Parathyroid adenoma (tissue), 2 donors: Measurements from ENCODE around the gene MCAT.

Experiments
- H2AFZ ChIP-seq: fragments of 300-600 bp; sonication (generic); one replicate; pipeline ENCODE4 v1.7.0; 2017; ENCODE audit warnings: antibody characterized with exemption, mild to moderate bottlenecking
- H3K27ac ChIP-seq: fragments of 300-600 bp; sonication (generic); one replicate; pipeline ENCODE4 v1.7.0; 2017
- H3K27me3 ChIP-seq: fragments of 300-600 bp; sonication (generic); one replicate; pipeline ENCODE4 v1.7.0; 2017; ENCODE audit warnings: low read length; ENCODE audit not compliant: control insufficient read depth, insufficient read depth
- H3K36me3 ChIP-seq: fragments of 300-600 bp; sonication (generic); one replicate; pipeline ENCODE4 v1.7.0; 2017; ENCODE audit warnings: low read length; ENCODE audit not compliant: control insufficient read depth, insufficient read depth
- H3K4me1 ChIP-seq: fragments of 300-600 bp; sonication (generic); one replicate; pipeline ENCODE4 v1.7.0; 2017; ENCODE audit warnings: control low read depth
- H3K4me2 ChIP-seq: fragments of 300-600 bp; sonication (generic); one replicate; pipeline ENCODE4 v1.7.0; 2017; ENCODE audit warnings: low read length
- H3K4me3 ChIP-seq: fragments of 300-600 bp; sonication (generic); one replicate; pipeline ENCODE4 v1.7.0; 2017; ENCODE audit warnings: low read depth, low read length
- H3K79me2 ChIP-seq: fragments of 300-600 bp; sonication (generic); one replicate; pipeline ENCODE4 v1.7.0; 2017; ENCODE audit warnings: control low read depth
- H3K9ac ChIP-seq: fragments of 300-600 bp; sonication (generic); one replicate; pipeline ENCODE4 v1.7.0; 2017; ENCODE audit warnings: mild to moderate bottlenecking
- H3K9me3 ChIP-seq: fragments of 300-600 bp; sonication (generic); one replicate; pipeline ENCODE4 v1.7.0; 2017; ENCODE audit warnings: low read length; ENCODE audit not compliant: control insufficient read depth
- TF ChIP-seq, protein P1 (sequence below): fragments of 300-600 bp; sonication (generic); IDR thresholded peaks from one replicate; pipeline ENCODE4 v1.7.0; 2017; ENCODE audit warnings: antibody characterized with exemption, mild to moderate bottlenecking
- donor health status: primary hyperparathyroidism.

MCAT gene

DNA sequence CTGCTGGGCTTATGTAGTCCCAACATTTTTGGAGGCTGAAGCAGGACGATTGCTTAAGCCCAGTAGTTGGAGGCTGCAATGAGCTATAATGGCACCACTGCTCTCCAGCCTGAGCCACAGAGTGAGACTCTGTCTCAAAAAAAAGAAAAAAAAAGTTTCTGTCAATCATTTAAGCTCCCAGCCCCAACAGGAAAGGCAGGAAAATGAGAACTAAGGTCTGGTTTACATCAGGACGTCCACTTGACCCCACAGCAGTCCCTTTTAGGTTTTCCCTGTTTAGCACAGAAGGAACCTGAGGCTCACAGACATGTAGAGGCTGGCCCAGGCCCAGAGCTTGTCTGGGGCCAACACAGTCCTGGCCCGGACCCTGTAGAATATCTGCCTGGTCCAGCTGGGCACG, 44.8 kb downstream of the MCAT start:
- no peak overlapping the region for H3K27ac ChIP-seq
- no peaks in the 10 kb centered on the region for H3K4me1 ChIP-seq
- no peak overlapping the region for H3K9ac ChIP-seq
- H3K9me3 ChIP-seq: no peaks in the 10 kb centered on the region
- no peaks in the 10 kb centered on the region for H3K36me3 ChIP-seq
- H3K27me3 ChIP-seq: no peaks in the 10 kb centered on the region
- H3K79me2 ChIP-seq: no peaks in the 10 kb centered on the region
- H2AFZ ChIP-seq: no peak overlapping the region
- TF ChIP-seq, protein P1, sequence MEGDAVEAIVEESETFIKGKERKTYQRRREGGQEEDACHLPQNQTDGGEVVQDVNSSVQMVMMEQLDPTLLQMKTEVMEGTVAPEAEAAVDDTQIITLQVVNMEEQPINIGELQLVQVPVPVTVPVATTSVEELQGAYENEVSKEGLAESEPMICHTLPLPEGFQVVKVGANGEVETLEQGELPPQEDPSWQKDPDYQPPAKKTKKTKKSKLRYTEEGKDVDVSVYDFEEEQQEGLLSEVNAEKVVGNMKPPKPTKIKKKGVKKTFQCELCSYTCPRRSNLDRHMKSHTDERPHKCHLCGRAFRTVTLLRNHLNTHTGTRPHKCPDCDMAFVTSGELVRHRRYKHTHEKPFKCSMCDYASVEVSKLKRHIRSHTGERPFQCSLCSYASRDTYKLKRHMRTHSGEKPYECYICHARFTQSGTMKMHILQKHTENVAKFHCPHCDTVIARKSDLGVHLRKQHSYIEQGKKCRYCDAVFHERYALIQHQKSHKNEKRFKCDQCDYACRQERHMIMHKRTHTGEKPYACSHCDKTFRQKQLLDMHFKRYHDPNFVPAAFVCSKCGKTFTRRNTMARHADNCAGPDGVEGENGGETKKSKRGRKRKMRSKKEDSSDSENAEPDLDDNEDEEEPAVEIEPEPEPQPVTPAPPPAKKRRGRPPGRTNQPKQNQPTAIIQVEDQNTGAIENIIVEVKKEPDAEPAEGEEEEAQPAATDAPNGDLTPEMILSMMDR: no peak
- no peak overlapping the region for H3K4me2 ChIP-seq
- no peak overlapping the region for H3K4me3 ChIP-seq

DNA sequence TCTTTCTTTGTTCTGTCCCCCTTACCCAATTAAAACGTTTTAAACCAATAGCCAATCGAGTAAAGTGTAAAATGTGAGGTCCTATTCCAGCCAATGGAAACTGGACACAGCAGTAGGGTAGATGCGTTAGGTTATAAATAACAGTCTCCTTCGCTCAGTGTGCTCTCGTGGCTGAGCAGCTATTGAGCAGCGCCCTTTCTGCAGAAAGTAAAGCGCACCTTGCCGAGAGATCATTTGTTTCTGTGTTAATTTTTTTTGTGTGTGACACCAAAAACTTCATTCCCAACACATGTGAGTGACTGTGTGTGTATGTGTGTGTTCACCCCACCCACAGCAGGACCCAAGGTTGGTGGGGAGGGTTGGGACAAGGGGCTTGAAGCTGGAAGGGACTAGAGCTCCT, 46.8 kb downstream of the MCAT start:
- Histone ChIP-seq H2AFZ (no peak overlapping the region), H3K9me3 (no peaks in the 10 kb centered on the region), H3K4me2 (no peak overlapping the region), H3K27ac (no peak overlapping the region), H3K4me1 (no peaks in the 10 kb centered on the region), H3K9ac (no peak overlapping the region), H3K36me3 (no peaks in the 10 kb centered on the region), H3K27me3 (no peaks in the 10 kb centered on the region), H3K79me2 (no peaks in the 10 kb centered on the region), H3K4me3 (no peak overlapping the region)
- TF ChIP-seq, protein P1: no peak

DNA sequence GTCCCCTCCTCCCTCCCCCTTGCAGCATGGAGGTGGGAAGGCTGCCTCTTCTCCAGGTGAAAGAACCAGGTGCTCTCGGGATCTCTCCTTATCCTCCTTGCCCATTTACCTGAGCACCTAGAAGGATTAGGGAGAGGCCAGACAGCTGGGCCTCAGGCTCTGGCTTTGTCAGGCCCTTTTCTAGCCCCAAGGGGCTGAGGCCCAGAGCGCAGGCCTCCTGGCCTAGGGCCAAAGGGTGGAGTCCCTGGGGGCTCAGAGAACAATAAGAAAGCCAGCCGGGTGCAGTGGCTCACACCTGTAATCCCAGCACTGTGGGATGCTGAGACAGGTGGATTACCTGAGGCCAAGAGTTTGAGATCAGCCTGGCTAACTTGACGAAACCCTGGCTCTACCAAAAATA, 48.6 kb downstream of the MCAT start:
- H2AFZ ChIP-seq: no peak overlapping the region
- H3K9me3 ChIP-seq: no peaks in the 10 kb centered on the region
- TF ChIP-seq, protein P1: no peak
- H3K4me1 ChIP-seq: no peaks in the 10 kb centered on the region
- H3K27ac ChIP-seq: no peak overlapping the region
- H3K79me2 ChIP-seq: no peaks in the 10 kb centered on the region
- H3K9ac ChIP-seq: no peak overlapping the region
- H3K27me3 ChIP-seq: no peaks in the 10 kb centered on the region
- H3K36me3 ChIP-seq: no peaks in the 10 kb centered on the region
- no peak overlapping the region for H3K4me3 ChIP-seq
- no peak overlapping the region for H3K4me2 ChIP-seq

DNA sequence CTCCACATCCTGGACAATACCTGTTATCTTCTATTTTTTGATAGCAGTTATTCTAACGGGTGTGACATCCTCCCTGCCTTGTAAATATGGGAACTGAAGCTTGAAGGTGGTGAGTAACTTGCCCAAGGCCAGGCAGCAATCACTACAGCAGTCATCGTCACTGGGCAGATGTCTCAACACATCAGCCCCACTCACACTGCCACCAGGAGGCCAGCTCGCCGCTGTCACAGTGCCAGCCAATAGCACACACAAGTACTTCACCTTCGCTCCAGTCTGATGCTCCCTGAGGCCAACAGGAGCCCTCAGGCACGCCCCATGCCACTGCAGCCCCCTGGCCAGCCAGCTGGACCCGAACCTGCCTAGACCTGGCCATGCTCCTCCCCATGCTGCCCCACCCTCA, 49.1 kb downstream of the MCAT start:
- H3K4me3 ChIP-seq: no peak overlapping the region
- TF ChIP-seq, protein P1: no peak
- H3K27ac ChIP-seq: no peak overlapping the region
- H3K36me3 ChIP-seq: no peaks in the 10 kb centered on the region
- no peak overlapping the region for H3K9ac ChIP-seq
- H3K79me2 ChIP-seq: no peaks in the 10 kb centered on the region
- no peaks in the 10 kb centered on the region for H3K9me3 ChIP-seq
- no peaks in the 10 kb centered on the region for H3K27me3 ChIP-seq
- no peak overlapping the region for H2AFZ ChIP-seq
- H3K4me1 ChIP-seq: no peaks in the 10 kb centered on the region
- H3K4me2 ChIP-seq: no peak overlapping the region

DNA sequence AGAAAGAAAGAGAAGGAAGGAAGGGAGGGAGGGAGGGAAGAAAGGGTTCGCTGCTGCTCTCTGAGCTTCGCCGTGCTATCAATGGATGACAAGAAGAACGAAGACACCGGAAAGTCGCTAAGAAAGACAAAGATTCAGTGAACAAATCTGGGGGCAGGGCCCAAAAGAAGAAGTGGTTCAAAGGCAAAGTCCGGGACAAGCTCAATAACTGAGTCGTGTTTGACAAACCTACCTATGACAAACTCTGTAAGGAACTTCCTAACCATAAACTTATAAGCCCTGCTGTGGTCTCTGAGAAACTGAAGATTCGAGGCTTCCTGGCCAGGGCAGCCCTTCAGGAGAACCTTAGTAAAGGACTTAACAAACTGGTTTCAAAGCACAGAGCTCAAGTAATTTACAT, 51.1 kb downstream of the MCAT start:
- Histone ChIP-seq H3K9me3 (no peaks in the 10 kb centered on the region), H3K4me3 (no peak overlapping the region), H3K9ac (no peak overlapping the region), H3K27ac (no peak overlapping the region), H3K27me3 (no peaks in the 10 kb centered on the region), H3K4me2 (no peak overlapping the region), H2AFZ (no peak overlapping the region), H3K79me2 (no peaks in the 10 kb centered on the region), H3K36me3 (no peaks in the 10 kb centered on the region), H3K4me1 (no peaks in the 10 kb centered on the region)
- TF ChIP-seq, protein P1: no peak
